H1 (cell line): ENCODE measurements around the gene ZNF620. TPM values are rescaled to one million over a fixed set of nuclear protein-coding genes. Genes with fewer than 3 reads are reported as not detected.

Source experiments
- CTCF ChIA-PET: fragments of 300-600 bp; sonication (Branson Sonifier 250); formaldehyde crosslinking; loops from one replicate; lab custom pipeline; 2021; ENCODE audit not compliant: partially characterized antibody; lab: Charles Lee
- POLR2A ChIA-PET: fragments of 300-600 bp; sonication (Branson Sonifier 250); formaldehyde crosslinking; loops from one replicate; lab custom pipeline; 2021; ENCODE audit warnings: inconsistent platforms; ENCODE audit not compliant: partially characterized antibody; lab: Charles Lee
- DNase-seq, 2 experiments: peaks; one replicate each; pipeline versions ENCODE4 v3.0.0 to v3.0.0-alpha.2; 2010 to 2022; ENCODE audit warnings: low spot score in 2 of 2, low read depth in 1 of 2, mixed read lengths in 1 of 2
- FAIRE-seq: peaks from 2 replicates; lab custom pipeline; 2011; peaks lifted over from hg19 to GRCh38; lab: Jason Lieb, UNC
- H2AFZ ChIP-seq: 2 replicates; pipeline ENCODE4 v1.8.1; 2012; ENCODE audit warnings: low read length, inconsistent platforms
- H2AK5ac ChIP-seq: 2 replicates; pipeline ENCODE4 v1.6.1; 2013; ENCODE audit warnings: low read depth, low read length
- H2BK120ac ChIP-seq: replicated peaks from 2 replicates; pipeline ENCODE3; 2013; ENCODE audit warnings: low read depth, low read length, inconsistent platforms
- H2BK12ac ChIP-seq: 2 replicates; pipeline ENCODE4 v1.6.1; 2013; ENCODE audit warnings: low read depth, low read length
- H2BK15ac ChIP-seq: 2 replicates; pipeline ENCODE4 v1.6.1; 2013; ENCODE audit warnings: low read length
- H2BK20ac ChIP-seq: 2 replicates; pipeline ENCODE4 v1.6.1; 2013; ENCODE audit warnings: low read length
- H2BK5ac ChIP-seq: 2 replicates; pipeline ENCODE4 v1.6.1; 2013; ENCODE audit warnings: low read depth, low read length
- H3K14ac ChIP-seq: 2 replicates; pipeline ENCODE4 v1.6.1; 2013; ENCODE audit warnings: inconsistent platforms; ENCODE audit not compliant: insufficient read length
- H3K18ac ChIP-seq: 2 replicates; pipeline ENCODE4 v1.6.1; 2013; ENCODE audit warnings: low read length; ENCODE audit errors: extremely low read depth
- H3K23ac ChIP-seq: 2 replicates; pipeline ENCODE4 v1.6.1; 2013; ENCODE audit warnings: inconsistent platforms; ENCODE audit not compliant: insufficient read length
- H3K23me2 ChIP-seq: 2 replicates; pipeline ENCODE4 v1.6.1; 2013; ENCODE audit warnings: low read depth, low read length
- H3K27ac ChIP-seq: 2 replicates; pipeline ENCODE4 v1.6.1; 2011; ENCODE audit warnings: low read depth, low read length, inconsistent platforms
- H3K27me3 ChIP-seq, 4 experiments: replicated peaks in 1 of 4; 1 replicate in 1 of 4; 2 replicates in 3 of 4; pipeline versions ENCODE4 v1.6.1 to v1.8.1; 2011 to 2013; ENCODE audit warnings: low read length in 3 of 4, mild to moderate bottlenecking in 3 of 4, inconsistent platforms in 2 of 4, mixed read lengths in 2 of 4, moderate library complexity in 1 of 4; ENCODE audit not compliant: control insufficient read depth in 3 of 4, insufficient read depth in 3 of 4; ENCODE audit errors: extremely low read depth in 1 of 4
- H3K36me3 ChIP-seq, 4 experiments: 2 replicates each; pipeline versions ENCODE4 v1.6.1 to v1.8.1; 2011 to 2013; ENCODE audit warnings: mild to moderate bottlenecking in 4 of 4, low read length in 3 of 4, moderate library complexity in 2 of 4, control low read depth in 1 of 4, inconsistent platforms in 1 of 4; ENCODE audit not compliant: insufficient read depth in 4 of 4, control insufficient read depth in 2 of 4
- H3K4ac ChIP-seq: replicated peaks from 2 replicates; pipeline ENCODE3; 2013; ENCODE audit warnings: low read length, low read depth, mixed read lengths, inconsistent platforms; ENCODE audit not compliant: insufficient read length
- H3K4me1 ChIP-seq, 4 experiments: replicated peaks in 1 of 4; 1 replicate in 1 of 4; 2 replicates in 3 of 4; pipeline versions ENCODE4 v1.6.1 to v1.8.1; 2011 to 2013; ENCODE audit warnings: low read length in 3 of 4, inconsistent platforms in 2 of 4, mixed read lengths in 1 of 4; ENCODE audit not compliant: insufficient read depth in 4 of 4, control insufficient read depth in 3 of 4
- H3K4me2 ChIP-seq, 2 experiments: 2 replicates each; pipeline versions ENCODE4 v1.6.1 to v1.8.1; 2011 to 2013; ENCODE audit warnings: low read depth in 2 of 2, low read length in 2 of 2, control low read depth in 1 of 2, inconsistent platforms in 1 of 2, mild to moderate bottlenecking in 1 of 2; ENCODE audit not compliant: insufficient read depth in 1 of 2
- H3K4me3 ChIP-seq, 4 experiments: fragments of 200-600, 300-600 bp in 1 of 4; sonication (generic), shearing (Covaris generic), sonication (Bioruptor Twin) in 1 of 4; 2 replicates each; pipeline versions ENCODE4 v1.5.1 to v1.8.1; 2011 to 2016; ENCODE audit warnings: low read length in 4 of 4, low read depth in 3 of 4, control low read depth in 2 of 4, inconsistent platforms in 2 of 4, mild to moderate bottlenecking in 2 of 4, mixed read lengths in 1 of 4, moderate library complexity in 1 of 4; ENCODE audit not compliant: insufficient read depth in 2 of 4; ENCODE audit errors: extremely low read depth in 1 of 4
- H3K56ac ChIP-seq: replicated peaks from 2 replicates; pipeline ENCODE3; 2013; ENCODE audit warnings: low read depth, mild to moderate bottlenecking, mixed read lengths, low read length, inconsistent platforms; ENCODE audit not compliant: insufficient read length
- H3K79me1 ChIP-seq: 2 replicates; pipeline ENCODE4 v1.6.1; 2013; ENCODE audit warnings: low read depth, low read length, control low read depth
- H3K79me2 ChIP-seq, 2 experiments: 2 replicates each; pipeline versions ENCODE4 v1.6.1 to v1.8.1; 2012 to 2013; ENCODE audit warnings: low read length in 2 of 2, mild to moderate bottlenecking in 2 of 2, inconsistent platforms in 1 of 2; ENCODE audit not compliant: insufficient read depth in 2 of 2, control insufficient read depth in 1 of 2
- H3K9ac ChIP-seq, 4 experiments: replicated peaks in 1 of 4; 1 replicate in 1 of 4; 2 replicates in 3 of 4; pipeline versions ENCODE4 v1.6.1 to v1.8.1; 2011 to 2013; ENCODE audit warnings: low read depth in 3 of 4, low read length in 3 of 4, control low read depth in 2 of 4, mild to moderate bottlenecking in 2 of 4, moderate library complexity in 2 of 4, inconsistent platforms in 1 of 4; ENCODE audit errors: extremely low read depth in 1 of 4
- H3K9me3 ChIP-seq, 2 experiments: 2 replicates each; pipeline versions ENCODE4 v1.6.1 to v1.8.1; 2012 to 2013; ENCODE audit warnings: mild to moderate bottlenecking in 2 of 2, moderate library complexity in 2 of 2, control low read depth in 1 of 2, inconsistent platforms in 1 of 2, low read depth in 1 of 2, low read length in 1 of 2, mixed read lengths in 1 of 2; ENCODE audit not compliant: insufficient read depth in 2 of 2
- H4K20me1 ChIP-seq, 2 experiments: replicated peaks in 1 of 2; 2 replicates each; pipeline versions ENCODE3 to v1.8.1; 2011 to 2013; ENCODE audit warnings: inconsistent platforms in 2 of 2, low read length in 2 of 2, mild to moderate bottlenecking in 1 of 2; ENCODE audit not compliant: insufficient read depth in 2 of 2, control insufficient read depth in 1 of 2
- H4K5ac ChIP-seq: 2 replicates; pipeline ENCODE4 v1.6.1; 2013; ENCODE audit warnings: low read length, low read depth, mixed read lengths, inconsistent platforms; ENCODE audit not compliant: insufficient read length
- H4K8ac ChIP-seq: 2 replicates; pipeline ENCODE4 v1.8.0; 2013; ENCODE audit warnings: mild to moderate bottlenecking, moderate library complexity, low read length, inconsistent platforms; ENCODE audit not compliant: insufficient read depth; ENCODE audit errors: extremely low read depth
- H4K91ac ChIP-seq: replicated peaks from 2 replicates; pipeline ENCODE3; 2013; ENCODE audit warnings: low read length, mixed read lengths, inconsistent platforms; ENCODE audit not compliant: insufficient read length
- BRCA1 ChIP-seq: IDR thresholded peaks from 2 replicates; pipeline ENCODE4 v1.6.1; 2012; ENCODE audit warnings: low read depth, low read length, improper control_type of control experiment
- CBX5 ChIP-seq: fragments of 300-800, 300-1000 bp; sonication (generic); IDR thresholded peaks from 2 replicates; pipeline ENCODE4 v1.7.1; 2016; ENCODE audit warnings: antibody characterized with exemption, low read length, low read depth
- GABPA ChIP-seq: IDR thresholded peaks from 2 replicates; pipeline ENCODE4 v1.6.1; 2011; ENCODE audit warnings: mild to moderate bottlenecking, low read length, moderate library complexity, borderline replicate concordance; ENCODE audit not compliant: insufficient read depth
- HDAC6 ChIP-seq: IDR thresholded peaks from one replicate; pipeline ENCODE4 v1.7.1; 2012; ENCODE audit warnings: low read depth, mild to moderate bottlenecking, inconsistent platforms, low read length, moderate library complexity
- JUN ChIP-seq: IDR thresholded peaks from 2 replicates; pipeline ENCODE4 v1.6.1; 2011; ENCODE audit warnings: low read depth, mild to moderate bottlenecking, improper control_type of control experiment, low read length
- KDM4A ChIP-seq: IDR thresholded peaks from one replicate; pipeline ENCODE4 v1.7.1; 2012; ENCODE audit warnings: low read depth, mild to moderate bottlenecking, moderate library complexity, low read length, inconsistent platforms; ENCODE audit not compliant: severe bottlenecking
- MAFK ChIP-seq: IDR thresholded peaks from 2 replicates; pipeline ENCODE4 v1.6.1; 2012; ENCODE audit warnings: low read depth, mild to moderate bottlenecking, improper control_type of control experiment, low read length
- NANOG ChIP-seq: IDR thresholded peaks from 2 replicates; pipeline ENCODE4 v1.6.1; 2011; ENCODE audit warnings: low read length, low read depth, mild to moderate bottlenecking, inconsistent platforms; ENCODE audit not compliant: insufficient read depth, poor library complexity, severe bottlenecking
- POLR2A ChIP-seq, 2 experiments: IDR thresholded peaks; 1 replicate in 1 of 2; 2 replicates in 1 of 2; pipeline ENCODE4 v1.6.1; 2011; ENCODE audit warnings: low read depth in 2 of 2, low read length in 2 of 2, mild to moderate bottlenecking in 2 of 2; ENCODE audit errors: control extremely low read depth in 1 of 2
- POLR2AphosphoS5 ChIP-seq: IDR thresholded peaks from 2 replicates; pipeline ENCODE4 v1.6.1; 2011; ENCODE audit warnings: low read depth, low read length
- RXRA ChIP-seq: IDR thresholded peaks from 2 replicates; pipeline ENCODE4 v1.6.1; 2011; ENCODE audit warnings: low read depth, mild to moderate bottlenecking, low read length, moderate library complexity; ENCODE audit not compliant: insufficient read depth
- SIRT6 ChIP-seq: IDR thresholded peaks from one replicate; pipeline ENCODE4 v1.7.1; 2012; ENCODE audit warnings: low read length, inconsistent platforms
- SP4 ChIP-seq: IDR thresholded peaks from 2 replicates; pipeline ENCODE4 v1.6.1; 2012; ENCODE audit warnings: low read length, inconsistent platforms
- TAF7 ChIP-seq: optimal IDR thresholded peaks from 2 replicates; pipeline ENCODE3; 2011; ENCODE audit warnings: low read depth, mild to moderate bottlenecking, inconsistent platforms, low read length, moderate library complexity, borderline replicate concordance
- WGBS, 2 experiments: shearing (Covaris generic) in 1 of 2; methylation state at CpG; one replicate each; pipeline versions ENCODE4 v1.1.6 to v1.1.7; 2013 to 2015; ENCODE audit warnings: low lambda C conversion rate in 2 of 2, mixed read lengths in 2 of 2, inconsistent platforms in 1 of 2, low coverage in 1 of 2, missing lambda C conversion rate in 1 of 2; ENCODE audit not compliant: insufficient replicate concordance in 2 of 2, insufficient coverage in 1 of 2, insufficient read length in 1 of 2; ENCODE audit errors: extremely low coverage in 1 of 2, missing lambda C conversion rate in 1 of 2; 5-methylcytosine and 5-hydroxymethylcytosine counted together
- polyA plus RNA-seq, 7 experiments: library from polyadenylated mRNA; depleted of rRNA in 3 of 7; stranded (reverse) in 5 of 7; unstranded in 2 of 7; fragments of >200 nt in 5 of 7; fragments of 200-250 nt in 2 of 7; gene quantifications; 1 replicate in 5 of 7; 2 replicates in 1 of 7; 4 replicates in 1 of 7; pipeline versions ENCODE4 v1.2.1 to v1.2.3, GENCODE V29; 2011 to 2013; ENCODE audit warnings: missing spikeins in 2 of 7, mixed read lengths in 2 of 7
- total RNA-seq: library from RNA; stranded (reverse); fragmentation: NEBNext Ultra II Directional; extraction: Animal tissue kit (Norgen Biotek cat#: 25700); gene quantifications from 2 replicates; pipeline ENCODE4 v1.2.1, GENCODE V29; 2021

The ZNF620 gene
- total and polyA plus RNA-seq, 2 of the 8 experiments (the other 6 are each of a cell fraction or from before 2014, with no cell fraction given): 5.1 to 20.2 TPM

GRCh38 chr3:40465111-40465407, 40.8 kb upstream of the ZNF620 start:
- Histone ChIP-seq H4K20me1 (peaks cover 12% of the 10 kb centered on the region in 2 experiments), H3K23ac (no peak overlapping the region), H3K4ac (no peak overlapping the region), H3K27me3 (no peaks in the 10 kb centered on the region), H2BK20ac (no peak overlapping the region), H3K4me1 (no peaks in the 10 kb centered on the region), H3K23me2 (no peaks in the 10 kb centered on the region), H3K14ac (no peak overlapping the region), H3K4me2 (no peak overlapping the region), H2AK5ac (no peak overlapping the region), H3K18ac (no peak overlapping the region), H3K9ac (no peak overlapping the region), H2BK12ac (no peak overlapping the region), H3K9me3 (no peaks in the 10 kb centered on the region), H4K5ac (no peak overlapping the region), H3K79me2 (peaks cover 0 to 5% of the 10 kb centered on the region in 2 experiments; a peak in 1 of 4 replicates), H2BK15ac (no peak overlapping the region), H2AFZ (no peak overlapping the region), H3K56ac (no peak overlapping the region), H3K27ac (no peak overlapping the region), H4K8ac (no peak overlapping the region), H2BK120ac (no peak overlapping the region), H2BK5ac (no peak overlapping the region), H4K91ac (no peak overlapping the region), H3K4me3 (no peak overlapping the region), H3K79me1 (peaks cover 2% of the 10 kb centered on the region; the same call in 1 of the 2 replicates), H3K36me3 (peaks cover 16 to 61% (median 38%) of the 10 kb centered on the region in 4 experiments)
- ChIA-PET CTCF (interaction anchor here (0.7 to 1.8 kb wide), 3 partner anchors 14 to 137 kb away, joined by 3 to 8 read pairs (median 4); no protein-coding TSS in a partner anchor), POLR2A (interaction anchor here (1.3 to 10.2 kb wide), 10 partner anchors 6 to 151 kb away, joined by 3 to 64 read pairs (median 14); partner anchors contain the start of genes RPL14, ZNF619 and ZNF620)
- DNase-seq (no peak), FAIRE-seq (no peak)
- WGBS, 2 experiments: 75 to 100% methylated on average over 1 to 4 of the region's 4 CpGs
- TF ChIP-seq RXRA (no peak), GABPA (no peak), HDAC6 (no peak), POLR2AphosphoS5 (no peak), SIRT6 (no peak), JUN (no peak), TAF7 (no peak), POLR2A (IDR thresholded peaks at IDR 0.05; ENCODE audit: control extremely low read depth in 1 of 2, low read depth in 2 of 2, low read length in 2 of 2) (no peak), MAFK (no peak), NANOG (no peak), SP4 (no peak), BRCA1 (no peak), KDM4A (no peak), CBX5 (no peak)
